ENCODE measurements around the gene CAMKMT. TPM values are rescaled to one million over a fixed set of nuclear protein-coding genes. Genes with fewer than 3 reads are reported as not detected.

The CAMKMT gene
- total and polyA plus RNA-seq, 2 donors (not counting 1 experiment from before 2014, with no cell fraction given), result 6.2 to 23.3 TPM

- H3K79me2 ChIP-seq (ENCODE audit: control insufficient read depth, insufficient read depth, low read length), result no peaks in the 10 kb centered on the region
- 97% methylated on average over 4 of the region's 4 CpGs for WGBS (ENCODE audit: insufficient coverage)
- H3K4me2 ChIP-seq (replicated peaks; ENCODE audit: low read depth, low read length, poor library complexity, severe bottlenecking), result peak overlapping the region; percentile 61
- CTCF ChIA-PET, result no interaction called here
- intact Hi-C loops (cut with micrococcal nuclease), result no loop called here
- H4K20me1 ChIP-seq (ENCODE audit: control insufficient read depth, insufficient read depth, low read length, poor library complexity, severe bottlenecking), result no peaks in the 10 kb centered on the region
- ATAC-seq (ENCODE audit: low read depth), result no peak
- H3K27me3 ChIP-seq (replicated peaks in 1 of 4; ENCODE audit: control extremely low read depth in 1 of 4, control insufficient read depth in 3 of 4, insufficient read depth in 4 of 4, low read length in 3 of 4), result no peaks in the 10 kb centered on the region
- peak overlapping the region; percentile 54 for H2AFZ ChIP-seq (ENCODE audit: insufficient read depth, low read depth, low read length, poor library complexity, severe bottlenecking)
- H3K9ac ChIP-seq (ENCODE audit: low read length), result peak overlapping the region; percentile 56
- H3K4me3 Mint-ChIP-seq, result no peak overlapping the region
- POLR2A ChIA-PET, result no interaction called here
- peaks cover 0 to 9% (median 0%) of the 10 kb centered on the region in 3 donors for H3K9me3 ChIP-seq (ENCODE audit: control extremely low read depth in 1 of 3, control insufficient read depth in 2 of 3, insufficient read depth in 1 of 3, low read length in 2 of 3)
- H3K4me1 ChIP-seq (ENCODE audit: control insufficient read depth in 2 of 2, insufficient read depth in 2 of 2, low read length in 2 of 2), result peaks cover 4 to 29% of the 10 kb centered on the region in 2 donors
- peak overlapping the region in 1 of 2 donors; percentile 68 for H3K27ac ChIP-seq (ENCODE audit: low read length in 2 of 2)
- H3K27me3 Mint-ChIP-seq, result no peaks in the 10 kb centered on the region
- H3K4me1 Mint-ChIP-seq, result peaks cover 8% of the 10 kb centered on the region
- no peaks in the 10 kb centered on the region for H3K36me3 ChIP-seq (replicated peaks in 1 of 2; ENCODE audit: control extremely low read depth in 1 of 2, control insufficient read depth in 1 of 2, extremely low read depth in 1 of 2, insufficient read depth in 2 of 2, low read length in 1 of 2)
- DNase-seq, result no peak
- no peak overlapping the region for H3K27ac Mint-ChIP-seq
- H3K4me3 ChIP-seq (ENCODE audit: control extremely low read depth in 1 of 5, extremely low read depth in 1 of 5, insufficient read depth in 1 of 5, low read depth in 2 of 5, low read length in 4 of 5), result no peak overlapping the region
- H3K9me3 Mint-ChIP-seq (ENCODE audit: insufficient read depth), result no peaks in the 10 kb centered on the region
- TF ChIP-seq, protein P1, sequence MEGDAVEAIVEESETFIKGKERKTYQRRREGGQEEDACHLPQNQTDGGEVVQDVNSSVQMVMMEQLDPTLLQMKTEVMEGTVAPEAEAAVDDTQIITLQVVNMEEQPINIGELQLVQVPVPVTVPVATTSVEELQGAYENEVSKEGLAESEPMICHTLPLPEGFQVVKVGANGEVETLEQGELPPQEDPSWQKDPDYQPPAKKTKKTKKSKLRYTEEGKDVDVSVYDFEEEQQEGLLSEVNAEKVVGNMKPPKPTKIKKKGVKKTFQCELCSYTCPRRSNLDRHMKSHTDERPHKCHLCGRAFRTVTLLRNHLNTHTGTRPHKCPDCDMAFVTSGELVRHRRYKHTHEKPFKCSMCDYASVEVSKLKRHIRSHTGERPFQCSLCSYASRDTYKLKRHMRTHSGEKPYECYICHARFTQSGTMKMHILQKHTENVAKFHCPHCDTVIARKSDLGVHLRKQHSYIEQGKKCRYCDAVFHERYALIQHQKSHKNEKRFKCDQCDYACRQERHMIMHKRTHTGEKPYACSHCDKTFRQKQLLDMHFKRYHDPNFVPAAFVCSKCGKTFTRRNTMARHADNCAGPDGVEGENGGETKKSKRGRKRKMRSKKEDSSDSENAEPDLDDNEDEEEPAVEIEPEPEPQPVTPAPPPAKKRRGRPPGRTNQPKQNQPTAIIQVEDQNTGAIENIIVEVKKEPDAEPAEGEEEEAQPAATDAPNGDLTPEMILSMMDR (IDR thresholded peaks at IDR 0.05), result no peak
- no peak for TF ChIP-seq EZH2 (IDR thresholded peaks at IDR 0.05; ENCODE audit: borderline replicate concordance, insufficient read depth, low read depth, low read length, poor library complexity, severe bottlenecking)
Measured at GRCh38 chr2:44615950-44616518, 254.3 kb downstream of the CAMKMT start.

GRCh38 chr2:44616667-44617155, 255.0 kb downstream of the CAMKMT start:
- DNase-seq (peak; percentile 27), ATAC-seq (ENCODE audit: low read depth) (no peak)
- Histone ChIP-seq H3K4me2 (replicated peaks; ENCODE audit: low read depth, low read length, poor library complexity, severe bottlenecking) (peak overlapping the region; percentile 61), H3K9me3 (ENCODE audit: control extremely low read depth in 1 of 3, control insufficient read depth in 2 of 3, insufficient read depth in 1 of 3, low read length in 2 of 3) (peaks cover 0 to 5% (median 0%) of the 10 kb centered on the region in 3 donors), H4K20me1 (ENCODE audit: control insufficient read depth, insufficient read depth, low read length, poor library complexity, severe bottlenecking) (no peaks in the 10 kb centered on the region), H3K4me3 (ENCODE audit: control extremely low read depth in 1 of 5, extremely low read depth in 1 of 5, insufficient read depth in 1 of 5, low read depth in 2 of 5, low read length in 4 of 5) (peak overlapping the region in 3 of 5 experiments; percentile 13 to 55 (median 32)), H2AFZ (ENCODE audit: insufficient read depth, low read depth, low read length, poor library complexity, severe bottlenecking) (peak overlapping the region; percentile 54), H3K27me3 (replicated peaks in 1 of 4; ENCODE audit: control extremely low read depth in 1 of 4, control insufficient read depth in 3 of 4, insufficient read depth in 4 of 4, low read length in 3 of 4) (no peaks in the 10 kb centered on the region), H3K36me3 (replicated peaks in 1 of 2; ENCODE audit: control extremely low read depth in 1 of 2, control insufficient read depth in 1 of 2, extremely low read depth in 1 of 2, insufficient read depth in 2 of 2, low read length in 1 of 2) (no peaks in the 10 kb centered on the region), H3K9ac (ENCODE audit: low read length) (peak overlapping the region; percentile 56), H3K27ac (ENCODE audit: low read length in 2 of 2) (peak overlapping the region in 1 of 2 donors; percentile 68), H3K79me2 (ENCODE audit: control insufficient read depth, insufficient read depth, low read length) (no peaks in the 10 kb centered on the region), H3K4me1 (ENCODE audit: control insufficient read depth in 2 of 2, insufficient read depth in 2 of 2, low read length in 2 of 2) (peaks cover 4 to 33% of the 10 kb centered on the region in 2 donors)
- H3K27ac Mint-ChIP-seq, result no peak overlapping the region
- WGBS (ENCODE audit: insufficient coverage), result no CpG with 5 or more reads among the region's 3 CpGs
- no peaks in the 10 kb centered on the region for H3K9me3 Mint-ChIP-seq (ENCODE audit: insufficient read depth)
- ChIA-PET CTCF (no interaction called here), POLR2A (no interaction called here)
- intact Hi-C loops (cut with micrococcal nuclease), result no loop called here
- TF ChIP-seq EZH2 (IDR thresholded peaks at IDR 0.05; ENCODE audit: borderline replicate concordance, insufficient read depth, low read depth, low read length, poor library complexity, severe bottlenecking), result no peak
- TF ChIP-seq, protein P1 (IDR thresholded peaks at IDR 0.05), result no peak
- no peaks in the 10 kb centered on the region for H3K27me3 Mint-ChIP-seq
- H3K4me3 Mint-ChIP-seq, result no peak overlapping the region
- H3K4me1 Mint-ChIP-seq, result peaks cover 12% of the 10 kb centered on the region

All from B cell (primary cell).